Right atrium auricular region (tissue), 2 donors: ENCODE measurements around the gene KIF25. TPM values are rescaled to one million over a fixed set of nuclear protein-coding genes. Genes with fewer than 3 reads are reported as not detected.

ENCODE experiments used
- DNase-seq: peaks from one replicate; pipeline ENCODE4 v3.0.0-alpha.2; 2019; ENCODE audit warnings: low spot score
- H3K27ac ChIP-seq, 2 donors: fragments of 200-600 bp; sonication (generic); 1 replicate in 1 of 2; 2 replicates in 1 of 2; pipeline ENCODE4 v1.5.1; 2016 to 2019
- H3K27me3 ChIP-seq, 2 donors: fragments of 200-600 bp; sonication (generic); one replicate each; pipeline versions ENCODE4 v1.5.1 to v1.6.0; 2017 to 2019
- H3K36me3 ChIP-seq: fragments of 200-600 bp; sonication (generic); one replicate; pipeline ENCODE4 v1.5.1; 2016
- H3K4me1 ChIP-seq, 2 donors: fragments of 200-600 bp; sonication (generic); one replicate each; pipeline versions ENCODE4 v1.5.1 to v1.6.0; 2017 to 2019
- H3K4me3 ChIP-seq, 2 donors: fragments of 200-600 bp; sonication (generic); 1 replicate in 1 of 2; 2 replicates in 1 of 2; pipeline ENCODE4 v1.5.1; 2017 to 2019; ENCODE audit warnings: mild to moderate bottlenecking in 1 of 2, moderate library complexity in 1 of 2
- H3K9me3 ChIP-seq, 2 donors: fragments of 200-600 bp; sonication (generic); one replicate each; pipeline ENCODE4 v1.5.1; 2019
- total RNA-seq, 2 donors: library from RNA; depleted of rRNA; stranded (reverse); fragments of >200 nt; gene quantifications; one replicate each; pipeline ENCODE4 v1.1.0, GENCODE V29; 2016
- TF ChIP-seq, protein P1 (sequence below), 2 donors: fragments of 200-600 bp; sonication (generic); IDR thresholded peaks; one replicate each; pipeline ENCODE4 v1.5.1; 2019; ENCODE audit warnings: antibody characterized with exemption in 2 of 2

KIF25 gene
- total RNA-seq, 2 donors from 2014 or later: not detected

DNA sequence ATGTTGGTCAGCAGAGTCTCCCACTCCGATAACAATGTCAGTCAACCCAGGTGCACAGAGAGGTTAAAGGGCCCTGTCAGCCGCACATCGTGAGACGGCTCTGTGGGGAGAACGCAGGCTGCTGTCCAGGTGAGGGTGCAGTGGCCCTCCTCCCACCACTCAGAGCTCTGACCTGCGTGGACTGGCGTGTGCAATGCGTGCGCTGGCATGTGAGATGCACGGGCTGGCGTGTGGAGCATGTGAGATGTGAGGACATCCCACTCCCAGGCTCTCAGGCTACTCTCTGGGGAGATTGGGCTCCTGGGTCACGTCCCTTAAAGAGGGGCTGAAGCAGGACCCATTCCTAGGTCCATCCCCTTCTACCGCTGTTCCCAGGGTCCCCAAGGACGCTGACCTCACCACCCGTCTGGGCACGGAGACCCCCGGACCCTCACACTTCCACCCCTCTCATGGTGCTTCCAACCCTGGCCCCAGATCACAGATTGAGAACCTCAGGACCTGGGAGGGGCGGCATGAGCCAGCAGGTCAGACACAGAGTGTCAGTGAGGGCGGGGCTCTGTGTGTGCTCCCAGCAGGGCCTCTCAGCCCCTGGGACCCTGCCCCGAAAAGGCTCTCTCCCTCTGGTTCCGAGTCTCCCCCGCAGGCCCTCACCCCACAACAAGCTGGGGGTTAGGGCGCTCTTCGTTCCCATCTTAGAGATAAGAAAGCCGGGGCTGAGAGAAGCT lies 90.1 kb downstream of the KIF25 start:
- no peak overlapping the region for H3K27ac ChIP-seq
- no peak for DNase-seq
- TF ChIP-seq, protein P1, sequence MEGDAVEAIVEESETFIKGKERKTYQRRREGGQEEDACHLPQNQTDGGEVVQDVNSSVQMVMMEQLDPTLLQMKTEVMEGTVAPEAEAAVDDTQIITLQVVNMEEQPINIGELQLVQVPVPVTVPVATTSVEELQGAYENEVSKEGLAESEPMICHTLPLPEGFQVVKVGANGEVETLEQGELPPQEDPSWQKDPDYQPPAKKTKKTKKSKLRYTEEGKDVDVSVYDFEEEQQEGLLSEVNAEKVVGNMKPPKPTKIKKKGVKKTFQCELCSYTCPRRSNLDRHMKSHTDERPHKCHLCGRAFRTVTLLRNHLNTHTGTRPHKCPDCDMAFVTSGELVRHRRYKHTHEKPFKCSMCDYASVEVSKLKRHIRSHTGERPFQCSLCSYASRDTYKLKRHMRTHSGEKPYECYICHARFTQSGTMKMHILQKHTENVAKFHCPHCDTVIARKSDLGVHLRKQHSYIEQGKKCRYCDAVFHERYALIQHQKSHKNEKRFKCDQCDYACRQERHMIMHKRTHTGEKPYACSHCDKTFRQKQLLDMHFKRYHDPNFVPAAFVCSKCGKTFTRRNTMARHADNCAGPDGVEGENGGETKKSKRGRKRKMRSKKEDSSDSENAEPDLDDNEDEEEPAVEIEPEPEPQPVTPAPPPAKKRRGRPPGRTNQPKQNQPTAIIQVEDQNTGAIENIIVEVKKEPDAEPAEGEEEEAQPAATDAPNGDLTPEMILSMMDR (IDR thresholded peaks at IDR 0.05): no peak

DNA sequence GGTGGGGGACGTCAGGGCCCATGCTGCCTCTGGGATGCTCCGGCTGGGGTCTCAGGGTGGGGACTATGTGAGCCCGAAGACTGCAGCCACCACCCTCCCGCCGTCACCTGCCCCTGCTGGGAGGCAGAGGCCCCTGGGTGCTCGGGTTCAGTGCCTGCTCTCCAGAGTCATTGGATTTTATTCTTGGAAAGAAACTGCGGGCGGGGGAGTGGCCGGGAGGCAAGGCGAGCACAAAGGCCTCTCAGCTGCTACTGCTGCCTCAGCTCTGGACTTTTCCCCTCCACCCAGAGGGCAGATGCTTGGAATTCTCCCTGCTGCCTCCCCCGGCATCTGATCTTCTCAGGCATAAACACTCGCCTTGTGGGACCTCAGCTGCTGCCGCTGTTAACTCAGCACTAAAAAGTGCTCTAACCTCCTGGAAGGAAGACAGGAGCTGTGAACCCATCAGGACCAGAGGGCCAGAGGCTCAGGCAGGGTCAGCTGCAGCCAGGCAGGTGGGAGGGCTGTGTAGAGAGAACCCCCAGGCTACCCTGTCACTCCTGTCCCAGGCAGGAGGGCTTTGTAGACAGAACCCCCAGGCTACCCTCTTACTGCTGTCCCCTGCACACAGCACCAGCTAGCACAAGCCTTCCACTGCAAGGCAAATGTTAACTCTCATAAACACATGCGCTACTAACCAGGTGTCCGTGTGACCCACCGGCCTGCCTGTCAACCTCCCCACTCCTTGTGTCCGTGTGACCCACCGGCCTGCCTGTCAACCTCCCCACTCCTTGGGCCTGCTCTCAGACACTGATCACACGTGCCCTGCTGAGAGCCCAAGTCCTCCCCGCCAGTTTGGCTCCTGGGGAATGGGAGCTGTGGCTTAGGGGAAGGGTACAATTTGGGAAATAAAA lies 90.9 kb downstream of the KIF25 start:
- Histone ChIP-seq H3K4me3 (no peak overlapping the region), H3K27ac (no peak overlapping the region), H3K27me3 (no peaks in the 10 kb centered on the region), H3K36me3 (no peaks in the 10 kb centered on the region), H3K9me3 (no peaks in the 10 kb centered on the region), H3K4me1 (peaks cover 0 to 5% of the 10 kb centered on the region in 2 donors)
- DNase-seq: no peak
- TF ChIP-seq, protein P1 (IDR thresholded peaks at IDR 0.05): no peak

More for the DNA sequence above, 90.1 kb downstream of the KIF25 start:
- Histone ChIP-seq H3K4me3 (no peak overlapping the region), H3K4me1 (peaks cover 0 to 5% of the 10 kb centered on the region in 2 donors), H3K36me3 (no peaks in the 10 kb centered on the region), H3K27me3 (no peaks in the 10 kb centered on the region), H3K9me3 (no peaks in the 10 kb centered on the region)

DNA sequence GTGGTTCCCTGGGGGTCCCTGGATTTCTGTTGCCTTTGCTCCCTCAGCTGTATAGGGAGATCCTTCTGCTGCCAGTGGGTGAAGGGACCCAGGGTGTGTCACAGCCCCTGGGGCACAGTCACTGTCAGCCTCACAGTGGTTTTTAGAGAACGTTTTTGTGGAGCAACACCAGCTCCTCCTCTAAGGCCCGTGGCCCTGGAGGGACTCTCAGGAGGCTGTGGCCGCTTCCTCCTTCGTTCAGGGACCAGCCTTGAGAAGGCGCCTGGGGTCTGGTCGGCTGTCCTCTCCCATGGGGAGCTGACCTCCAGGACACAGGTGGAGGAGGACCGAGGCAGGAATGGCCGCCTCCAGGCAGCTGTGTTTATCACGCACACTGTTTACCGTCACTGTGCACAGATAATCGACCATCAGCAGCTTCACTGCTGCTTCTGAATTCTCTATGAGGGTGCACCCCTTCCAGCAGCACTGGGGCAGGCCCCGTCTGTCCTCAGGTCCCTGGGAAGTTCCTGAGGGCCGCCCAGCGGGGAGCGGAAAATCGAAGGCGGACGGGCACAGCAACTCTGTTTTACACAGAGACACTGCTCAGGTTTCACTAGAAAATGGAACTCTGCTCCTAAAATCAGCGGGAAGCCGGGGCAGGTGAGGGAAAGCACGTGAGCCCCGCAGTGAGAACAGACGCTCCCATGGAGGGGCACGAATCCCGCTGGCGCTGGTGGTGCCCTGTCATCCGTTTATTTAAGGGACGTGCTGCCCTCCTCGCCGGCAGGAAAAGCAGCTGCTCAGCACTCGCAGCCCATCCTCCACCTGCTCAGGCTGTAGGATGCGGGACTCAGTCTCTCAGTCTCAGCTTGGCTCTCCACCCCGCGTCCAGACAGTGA lies 92.0 kb downstream of the KIF25 start:
- no peaks in the 10 kb centered on the region for H3K9me3 ChIP-seq
- TF ChIP-seq, protein P1 (IDR thresholded peaks at IDR 0.05): no peak
- peaks cover 0 to 5% of the 10 kb centered on the region in 2 donors for H3K4me1 ChIP-seq
- no peak overlapping the region for H3K27ac ChIP-seq
- H3K36me3 ChIP-seq: no peaks in the 10 kb centered on the region
- no peak for DNase-seq
- no peak overlapping the region for H3K4me3 ChIP-seq
- no peaks in the 10 kb centered on the region for H3K27me3 ChIP-seq

DNA sequence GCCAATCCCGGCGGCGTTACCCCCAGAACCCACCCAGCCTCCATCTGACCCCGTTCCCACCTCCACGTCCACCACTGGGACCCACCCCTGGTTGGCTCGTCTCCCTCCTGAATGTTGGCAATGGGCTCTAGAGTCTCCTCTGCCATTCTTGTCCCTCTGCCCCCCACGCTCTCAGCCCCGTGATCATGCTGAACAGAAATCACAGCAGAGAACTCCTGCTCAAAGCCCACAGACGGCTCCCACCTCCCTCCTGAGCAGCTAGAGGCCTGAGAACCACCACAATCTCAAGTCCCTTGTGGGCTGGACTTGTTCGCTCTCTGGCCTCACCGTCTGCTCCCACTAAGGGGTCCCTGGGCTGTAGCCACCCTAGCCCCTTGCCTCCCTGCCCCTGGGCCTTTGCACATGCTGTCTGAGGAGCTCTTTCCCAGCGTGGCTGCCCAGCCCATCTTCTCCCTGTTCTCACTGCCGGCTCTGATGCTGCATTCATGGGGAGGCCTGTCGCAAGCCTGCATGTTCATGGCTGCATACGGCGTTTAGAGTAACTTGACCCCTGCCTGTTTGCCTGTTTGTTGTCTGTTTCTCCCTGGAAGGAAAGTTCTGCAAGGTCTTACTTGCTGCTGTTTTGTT lies 92.7 kb downstream of the KIF25 start:
- no peak for DNase-seq
- no peaks in the 10 kb centered on the region for H3K36me3 ChIP-seq

More for the DNA sequence above, 92.7 kb downstream of the KIF25 start:
- H3K27me3 ChIP-seq: no peaks in the 10 kb centered on the region
- peaks cover 0 to 5% of the 10 kb centered on the region in 2 donors for H3K4me1 ChIP-seq
- TF ChIP-seq, protein P1 (IDR thresholded peaks at IDR 0.05): no peak
- H3K27ac ChIP-seq: no peak overlapping the region
- no peak overlapping the region for H3K4me3 ChIP-seq
- no peaks in the 10 kb centered on the region for H3K9me3 ChIP-seq
